Stimulated activated CD8-positive, alpha-beta memory T cell treated with anti-CD3 and anti-CD28 coated beads, Interleukin-7, amount 100 ng/mL, for 24 hours (primary cell): ENCODE measurements around the gene MMP23B.
A peak's percentile ranks its signal among the peaks of the same experiment; 100 is the strongest.

Experiments
- DNase-seq: peaks from one replicate; pipeline ENCODE4 v3.0.0-alpha.2; 2020; ENCODE audit warnings: low read depth

MMP23B gene

DNA sequence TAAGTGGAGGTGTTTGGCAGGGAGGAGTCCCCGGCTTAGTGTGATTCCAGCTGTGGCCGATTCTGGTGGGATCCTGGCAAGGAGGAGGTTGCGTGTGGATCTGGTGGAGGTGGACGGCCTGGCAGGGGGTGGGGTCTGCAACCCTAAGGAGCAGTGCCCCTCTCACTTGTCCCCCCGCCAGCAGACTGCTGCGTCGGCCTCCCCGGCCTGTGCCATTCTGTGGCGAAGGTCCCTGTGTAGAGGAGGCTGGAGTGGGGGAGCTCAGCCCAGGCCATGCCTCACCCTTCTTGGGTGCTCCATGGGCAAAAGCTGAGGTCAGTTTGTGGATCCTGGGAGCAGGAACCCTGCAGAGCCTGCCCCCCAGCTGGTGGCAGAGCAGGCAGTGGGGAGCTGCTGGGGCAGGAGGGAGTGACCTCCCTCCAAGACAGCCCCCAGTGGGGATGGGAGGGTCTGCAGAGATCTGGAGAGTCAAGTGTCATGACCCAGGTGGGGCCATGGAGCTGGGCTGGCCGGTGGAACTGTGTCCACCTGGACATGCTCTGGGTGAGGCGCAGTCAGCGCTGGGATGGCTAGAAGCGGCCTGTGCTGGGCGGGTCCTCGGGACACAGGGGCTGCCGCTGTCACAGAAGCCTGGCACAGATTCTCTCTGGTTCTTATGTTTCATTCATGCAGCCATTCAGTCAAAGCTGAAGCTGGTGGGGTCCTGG is 11.4 kb upstream of the MMP23B start:
- no peak for DNase-seq

DNA sequence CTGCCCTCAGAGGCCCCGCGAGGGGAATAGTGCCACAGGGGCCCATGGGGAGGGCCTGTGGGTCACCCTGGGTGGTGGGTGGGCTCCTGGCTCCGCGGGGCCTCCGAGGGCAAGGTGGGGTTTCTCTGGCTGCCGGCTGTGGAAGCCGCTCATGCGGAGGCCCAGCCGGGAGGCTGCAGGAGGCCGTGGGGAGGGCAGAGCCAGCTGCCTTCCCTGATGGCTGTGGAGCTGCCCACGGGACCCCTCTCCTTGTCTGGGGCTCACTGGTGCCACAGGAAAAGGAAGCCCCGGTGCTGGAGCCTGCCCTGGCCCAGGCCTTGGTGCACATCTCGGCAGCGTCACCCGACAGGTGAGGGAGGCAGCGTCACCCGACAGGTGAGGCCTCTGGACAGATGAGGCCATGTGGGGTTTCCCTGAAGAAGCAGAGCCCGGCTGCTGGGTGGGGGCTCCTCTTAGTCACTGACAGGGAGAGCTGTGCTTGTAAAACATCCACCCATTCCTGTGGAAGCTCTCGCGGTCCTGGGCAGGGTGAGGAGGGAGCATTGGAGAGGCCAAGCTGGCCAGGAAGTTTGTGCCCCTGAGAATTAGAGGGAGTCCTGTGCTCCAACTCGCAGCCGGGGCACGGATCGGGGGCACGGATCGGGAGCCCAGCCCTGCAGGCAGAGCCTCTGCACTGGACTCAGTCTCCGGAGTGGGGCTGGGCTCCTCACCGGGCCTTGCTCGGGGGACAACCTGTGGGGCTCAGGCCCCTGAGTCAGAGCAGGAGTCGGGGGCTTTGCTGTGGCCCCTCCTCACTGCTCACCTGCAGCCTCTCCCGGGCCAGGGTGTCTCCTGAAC is 10.6 kb upstream of the MMP23B start:
- no peak for DNase-seq

- DNase-seq, result no peak
These were observed 9.8 kb upstream of the MMP23B start for GRCh38 chr1:1622010-1622787.

- DNase-seq, result no peak
These were observed 9.2 kb upstream of the MMP23B start for GRCh38 chr1:1622788-1623094.

DNA sequence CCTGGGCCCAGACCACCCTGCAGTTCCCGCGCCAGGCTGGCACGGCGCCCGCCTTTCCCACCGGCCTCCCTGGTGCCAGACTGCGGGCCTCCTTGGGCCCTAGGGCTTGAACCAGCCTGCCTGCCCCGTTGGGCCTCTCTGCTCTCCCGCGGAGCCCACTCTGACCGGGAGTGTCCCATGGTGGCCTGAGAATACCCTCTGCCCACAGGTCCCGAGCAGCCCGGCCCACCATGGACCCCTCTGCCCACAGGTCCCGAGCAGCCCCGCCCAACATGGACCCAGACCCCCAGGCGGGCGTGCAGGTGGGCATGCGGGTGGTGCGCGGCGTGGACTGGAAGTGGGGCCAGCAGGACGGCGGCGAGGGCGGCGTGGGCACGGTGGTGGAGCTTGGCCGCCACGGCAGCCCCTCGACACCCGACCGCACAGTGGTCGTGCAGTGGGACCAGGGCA is 8.8 kb upstream of the MMP23B start:
- DNase-seq, result no peak

DNA sequence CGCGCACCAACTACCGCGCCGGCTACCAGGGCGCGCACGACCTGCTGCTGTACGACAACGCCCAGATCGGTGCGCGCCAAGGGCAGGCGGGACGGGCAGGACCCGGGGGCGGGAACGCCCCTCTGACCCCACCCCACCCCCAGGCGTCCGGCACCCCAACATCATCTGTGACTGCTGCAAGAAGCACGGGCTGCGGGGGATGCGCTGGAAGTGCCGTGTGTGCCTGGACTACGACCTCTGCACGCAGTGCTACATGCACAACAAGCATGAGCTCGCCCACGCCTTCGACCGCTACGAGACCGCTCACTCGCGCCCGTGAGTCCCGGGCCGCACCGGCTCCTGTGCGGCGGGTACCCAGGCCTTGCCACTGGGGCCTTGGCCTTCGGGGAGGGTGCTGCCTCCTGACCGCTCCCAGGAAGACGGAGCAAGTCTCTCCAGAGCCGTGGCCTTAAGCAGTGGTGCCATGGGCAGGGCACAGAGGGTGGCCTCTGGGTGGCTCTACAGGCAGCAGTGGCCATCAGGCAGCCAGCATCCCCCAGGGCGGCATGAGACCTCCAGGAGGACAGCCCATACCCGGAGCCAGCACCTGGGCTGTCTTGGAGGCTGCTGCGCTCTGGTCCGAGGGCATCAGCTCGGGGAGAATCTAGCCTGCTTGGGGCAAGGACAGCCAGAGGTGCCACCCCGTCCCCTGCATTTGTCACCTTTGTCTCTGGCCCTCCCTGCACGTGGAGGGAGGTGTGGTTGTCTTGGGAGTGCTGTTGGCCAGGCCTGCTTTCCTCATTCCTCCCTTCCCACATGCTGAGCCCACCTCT is 8.1 kb upstream of the MMP23B start:
- no peak for DNase-seq

GRCh38 chr1:1624443-1625403 is 7.2 kb upstream of the MMP23B start:
- no peak for DNase-seq

GRCh38 chr1:1625404-1625775 is 6.6 kb upstream of the MMP23B start:
- no peak for DNase-seq

DNA sequence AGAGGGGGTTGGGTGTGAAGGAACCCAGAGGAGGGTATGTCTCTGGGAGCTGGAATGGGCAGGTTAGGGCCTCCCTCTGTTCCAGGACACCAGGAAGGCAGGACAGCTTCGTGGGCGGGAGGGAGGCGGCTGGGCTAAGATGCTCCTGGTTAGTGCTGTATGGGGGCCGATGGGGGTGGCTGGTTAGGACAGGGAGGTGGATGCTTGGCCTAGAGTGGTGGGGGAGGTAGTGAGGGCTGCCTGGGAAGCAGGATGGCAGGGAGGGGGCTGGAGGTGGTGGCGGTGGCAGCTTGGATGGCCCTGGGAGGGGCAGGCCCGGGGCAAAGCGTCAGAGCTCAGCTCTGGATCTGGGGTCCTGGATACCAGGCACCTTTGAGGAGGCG is 6.2 kb upstream of the MMP23B start:
- no peak for DNase-seq

DNA sequence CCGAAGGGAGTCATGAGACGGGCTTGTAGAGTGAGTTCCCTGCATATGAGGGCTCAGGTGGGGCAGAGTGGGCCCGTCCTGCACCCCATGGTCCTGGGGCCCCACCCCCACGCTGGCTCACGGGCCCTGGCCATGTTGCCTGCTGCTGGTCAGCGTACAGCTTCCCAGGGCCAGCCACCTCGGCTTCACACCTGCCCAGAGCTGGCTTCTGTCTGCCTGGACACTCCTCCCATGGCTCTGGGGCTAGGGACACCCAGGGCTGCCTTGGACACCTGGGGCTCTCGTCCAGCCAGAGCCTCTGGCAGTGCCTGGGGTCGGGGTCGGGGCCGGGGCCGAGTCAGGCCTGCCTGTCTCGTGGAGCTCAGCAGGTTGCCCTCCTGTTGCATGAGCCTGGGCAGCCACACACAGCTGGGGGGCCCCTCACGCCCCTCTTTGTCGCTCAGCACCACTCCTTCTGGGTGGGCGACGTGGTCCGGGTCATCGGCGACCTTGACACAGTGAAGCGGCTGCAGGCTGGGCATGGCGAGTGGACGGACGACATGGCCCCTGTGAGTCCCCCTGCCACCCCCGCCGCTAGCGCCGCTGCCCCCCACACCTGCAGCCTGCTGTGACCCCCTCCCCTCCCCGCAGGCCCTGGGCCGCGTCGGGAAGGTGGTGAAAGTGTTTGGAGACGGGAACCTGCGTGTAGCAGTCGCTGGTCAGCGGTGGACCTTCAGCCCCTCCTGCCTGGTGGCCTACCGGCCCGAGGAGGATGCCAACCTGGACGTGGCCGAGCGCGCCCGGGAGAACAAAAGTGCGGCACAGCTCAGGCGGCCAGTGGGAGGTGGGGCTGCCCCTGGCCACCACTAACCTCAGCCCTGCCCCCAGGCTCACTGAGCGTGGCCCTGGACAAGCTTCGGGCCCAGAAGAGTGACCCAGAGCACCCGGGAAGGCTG is 5.5 kb upstream of the MMP23B start:
- DNase-seq, result no peak

GRCh38 chr1:1627261-1627828 is 4.6 kb upstream of the MMP23B start:
- DNase-seq, result no peak

DNA sequence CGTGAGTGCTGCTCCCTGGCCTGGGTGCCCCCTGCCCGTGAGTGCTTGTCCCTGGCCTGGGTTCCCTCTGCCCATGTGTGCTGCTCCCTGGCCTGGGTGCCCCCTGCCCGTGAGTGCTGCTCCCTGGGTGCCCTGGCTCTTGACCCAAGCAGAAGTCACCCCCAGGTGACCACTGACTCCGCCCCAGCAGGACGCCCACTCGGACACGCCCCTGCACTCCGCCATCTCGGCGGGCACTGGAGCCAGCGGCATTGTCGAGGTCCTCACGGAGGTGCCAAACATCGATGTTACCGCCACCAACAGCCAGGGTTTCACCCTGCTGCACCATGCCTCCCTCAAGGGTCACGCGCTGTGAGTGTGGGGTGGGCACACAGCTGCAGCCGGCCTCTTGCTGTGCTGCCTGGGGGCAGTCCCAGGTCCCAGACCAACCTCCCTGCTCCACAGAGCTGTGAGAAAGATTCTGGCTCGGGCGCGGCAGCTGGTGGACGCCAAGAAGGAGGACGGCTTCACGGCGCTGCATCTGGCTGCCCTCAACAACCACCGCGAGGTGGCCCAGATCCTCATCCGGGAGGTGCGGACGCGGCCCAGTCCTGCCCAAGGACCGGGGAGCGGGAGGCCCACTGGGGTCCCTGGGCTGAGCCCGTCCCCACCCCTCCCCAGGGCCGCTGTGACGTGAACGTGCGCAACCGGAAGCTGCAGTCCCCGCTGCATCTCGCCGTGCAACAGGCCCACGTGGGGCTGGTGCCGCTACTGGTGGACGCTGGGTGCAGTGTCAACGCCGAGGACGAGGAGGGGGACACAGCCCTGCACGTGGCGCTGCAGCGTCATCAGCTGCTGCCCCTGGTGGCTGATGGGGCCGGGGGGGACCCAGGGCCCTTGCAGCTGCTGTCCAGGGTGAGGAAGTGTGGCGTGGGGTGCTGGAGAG is 3.9 kb upstream of the MMP23B start:
- DNase-seq, result no peak

DNA sequence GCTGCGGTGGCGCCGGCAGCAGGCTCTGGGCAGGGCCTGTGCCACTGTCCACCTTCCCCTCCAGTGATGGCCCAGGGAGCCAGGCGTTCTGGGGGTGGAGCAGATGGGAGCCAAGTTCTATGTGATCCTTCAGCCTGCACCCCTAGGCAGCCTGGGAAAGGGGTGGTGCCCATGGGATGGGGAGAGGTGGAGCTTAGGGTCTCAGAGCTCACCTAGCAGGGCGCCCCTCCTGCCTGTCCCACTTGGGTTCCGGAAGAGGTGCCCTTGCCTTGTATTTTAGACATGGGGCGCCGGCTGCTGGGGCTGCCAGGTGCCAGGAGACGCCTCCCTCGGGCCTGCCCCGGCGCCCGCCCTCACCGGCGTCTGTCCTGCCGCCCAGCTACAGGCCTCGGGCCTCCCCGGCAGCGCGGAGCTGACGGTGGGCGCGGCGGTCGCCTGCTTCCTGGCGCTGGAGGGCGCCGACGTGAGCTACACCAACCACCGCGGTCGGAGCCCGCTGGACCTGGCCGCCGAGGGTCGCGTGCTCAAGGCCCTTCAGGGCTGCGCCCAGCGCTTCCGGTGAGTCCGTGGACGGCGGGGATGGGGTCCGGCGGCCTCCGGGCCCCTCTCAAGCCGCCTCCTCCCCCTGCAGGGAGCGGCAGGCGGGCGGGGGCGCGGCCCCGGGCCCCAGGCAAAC is 3.1 kb upstream of the MMP23B start:
- DNase-seq, result no peak

DNA sequence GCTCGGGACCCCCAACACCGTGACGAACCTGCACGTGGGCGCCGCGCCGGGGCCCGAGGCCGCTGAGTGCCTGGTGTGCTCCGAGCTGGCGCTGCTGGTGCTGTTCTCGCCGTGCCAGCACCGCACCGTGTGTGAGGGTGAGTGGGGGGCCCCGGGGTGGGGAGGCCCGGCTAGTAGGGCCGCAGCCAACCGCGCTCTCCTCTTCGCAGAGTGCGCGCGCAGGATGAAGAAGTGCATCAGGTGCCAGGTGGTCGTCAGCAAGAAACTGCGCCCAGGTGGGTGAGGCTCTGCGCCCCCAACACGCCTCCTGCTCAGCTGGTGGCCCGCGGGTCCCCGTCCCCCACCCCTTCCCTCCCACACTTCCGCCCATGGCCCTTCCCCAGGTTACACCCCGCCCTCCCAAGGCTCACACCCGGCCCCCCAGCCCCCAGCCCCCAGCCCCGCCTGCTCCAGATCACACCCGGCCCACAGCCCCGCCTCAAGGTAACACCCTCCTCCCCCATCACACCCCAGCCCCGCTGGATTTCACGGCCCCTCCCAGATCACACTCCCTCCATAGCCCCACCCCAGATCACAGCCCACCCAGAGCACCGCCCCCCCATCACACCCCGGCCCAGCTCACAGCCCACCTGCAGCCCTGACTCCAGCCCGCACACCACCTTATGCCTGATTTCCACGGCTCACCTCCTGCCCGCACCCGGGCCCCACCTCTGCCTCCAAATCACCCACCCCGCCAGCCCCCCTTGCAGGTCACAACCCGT is 2.4 kb upstream of the MMP23B start:
- DNase-seq, result peak; percentile 38

DNA sequence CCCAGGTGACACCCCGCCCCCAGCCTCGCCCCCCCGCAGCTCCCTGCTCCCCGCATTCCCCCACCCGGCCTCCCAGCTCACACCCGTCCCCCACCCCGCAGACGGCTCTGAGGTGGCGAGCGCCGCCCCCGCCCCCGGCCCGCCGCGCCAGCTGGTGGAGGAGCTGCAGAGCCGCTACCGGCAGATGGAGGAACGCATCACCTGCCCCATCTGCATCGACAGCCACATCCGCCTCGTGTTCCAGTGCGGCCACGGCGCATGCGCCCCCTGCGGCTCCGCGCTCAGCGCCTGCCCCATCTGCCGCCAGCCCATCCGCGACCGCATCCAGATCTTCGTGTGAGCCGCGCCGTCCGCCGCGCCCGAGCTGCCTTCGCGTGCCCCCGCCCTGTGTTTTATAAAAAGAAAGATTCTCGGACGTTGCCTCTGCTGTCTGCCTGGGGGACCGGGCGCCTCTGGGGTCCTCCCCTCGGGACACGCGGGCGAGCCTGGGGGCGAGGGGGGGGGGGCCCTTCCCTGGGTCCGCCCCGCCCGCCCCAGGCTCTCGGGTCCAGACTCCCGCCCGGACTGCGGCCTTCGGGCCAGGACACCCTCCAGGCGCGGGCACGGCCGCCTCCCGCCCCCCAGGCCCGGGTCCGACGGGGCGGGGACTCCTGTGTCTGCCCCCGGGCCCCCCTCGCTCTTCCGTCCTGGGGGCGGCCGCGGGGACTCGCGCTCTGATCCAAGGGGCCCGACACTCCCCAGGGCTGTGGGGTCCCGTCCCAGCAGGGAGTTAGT is 1.6 kb upstream of the MMP23B start:
- DNase-seq, result peak; percentile 82
